T-helper 17 cell (primary cell): ENCODE measurements around the gene S100A1. TPM values are rescaled to one million over a fixed set of nuclear protein-coding genes. Genes with fewer than 3 reads are reported as not detected.
A peak's percentile ranks its signal among the peaks of the same experiment; 100 is the strongest.
"Not testable (repeated sequence)": the region's sequence is repeated elsewhere in the genome, so short reads cannot be mapped to it uniquely, and the experiment has no call there.

Source experiments
- ATAC-seq: fragments of 150-1000 bp; cut with Tn5 transposase; 2 replicates; pipeline ENCODE4 v1.10.0; 2021; ENCODE audit warnings: mild to moderate bottlenecking, moderate library complexity
- DNase-seq, 3 donors: peaks; one replicate each; pipeline versions ENCODE4 v3.0.0 to v3.0.0-alpha.2; 2020 to 2021
- H3K9me3 ChIP-seq: one replicate; pipeline ENCODE4 v1.7.0; 2013; ENCODE audit warnings: low read length, mild to moderate bottlenecking; ENCODE audit not compliant: control insufficient read depth, poor library complexity, severe bottlenecking
- H3K27ac Mint-ChIP-seq: one replicate; pipeline ENCODE4 v1.8.0; 2022; ENCODE audit warnings: mild to moderate bottlenecking, moderate library complexity, mixed read lengths
- H3K27me3 Mint-ChIP-seq: one replicate; pipeline ENCODE4 v1.8.0; 2022; ENCODE audit warnings: mixed read lengths
- H3K36me3 Mint-ChIP-seq: one replicate; pipeline ENCODE4 v1.8.0; 2022; ENCODE audit warnings: low read depth, mixed read lengths
- H3K4me1 Mint-ChIP-seq: one replicate; pipeline ENCODE4 v1.8.0; 2022; ENCODE audit warnings: mild to moderate bottlenecking, mixed read lengths
- H3K4me3 Mint-ChIP-seq: one replicate; pipeline ENCODE4 v1.8.0; 2022; ENCODE audit warnings: mild to moderate bottlenecking, moderate library complexity, mixed read lengths
- total RNA-seq, 4 donors: library from RNA in 2 of 4; stranded (reverse) in 2 of 4; gene quantifications; one replicate each; pipeline ENCODE4 v1.2.3 and lab custom pipeline; 2022 to 2026

Gene S100A1
- total RNA-seq (not detected), total RNA-seq (lab: John Stamatoyannopoulos, UW) (0 reads per million in 2 donors)

GRCh38 chr1:153627715-153628626, at the start of gene S100A1:
Gene S100A1 (plus strand): TSS chr1:153628434. CDS start chr1:153630522, 2,088 bp downstream.
- no peaks in the 10 kb centered on the region for H3K9me3 ChIP-seq
- Mint-ChIP-seq H3K4me1 (peaks cover 23% of the 10 kb centered on the region), H3K27me3 (peaks cover 9% of the 10 kb centered on the region), H3K36me3 (no peaks in the 10 kb centered on the region), H3K4me3 (peak within 1 kb of the TSS; percentile 25), H3K27ac (peak within 1 kb of the TSS; percentile 45)
- no peak for DNase-seq
- ATAC-seq = no peak

- no peak for ATAC-seq
- H3K27ac Mint-ChIP-seq = no peak overlapping the region
- peaks cover 3% of the 10 kb centered on the region for H3K36me3 Mint-ChIP-seq
- peaks cover 6% of the 10 kb centered on the region for H3K4me1 Mint-ChIP-seq
- peaks cover 22% of the 10 kb centered on the region for H3K27me3 Mint-ChIP-seq
- H3K4me3 Mint-ChIP-seq = no peak overlapping the region
- H3K9me3 ChIP-seq = no peaks in the 10 kb centered on the region
- DNase-seq = no peak
Measured at GRCh38 chr1:153578490-153578889, 49.7 kb upstream of the S100A1 start.

- no peaks in the 10 kb centered on the region for H3K9me3 ChIP-seq
- no peak for DNase-seq
- ATAC-seq = no peak
- no peak overlapping the region for H3K4me3 Mint-ChIP-seq
- H3K4me1 Mint-ChIP-seq = peaks cover 6% of the 10 kb centered on the region
- H3K27ac Mint-ChIP-seq = no peak overlapping the region
- H3K36me3 Mint-ChIP-seq = peaks cover 3% of the 10 kb centered on the region
- H3K27me3 Mint-ChIP-seq = peaks cover 23% of the 10 kb centered on the region
Measured at GRCh38 chr1:153578936-153579335, 49.3 kb upstream of the S100A1 start.

- not testable (repeated sequence) for H3K4me1 Mint-ChIP-seq, H3K9me3 ChIP-seq, ATAC-seq, H3K4me3 Mint-ChIP-seq, H3K36me3 Mint-ChIP-seq, DNase-seq, H3K27ac Mint-ChIP-seq
- H3K27me3 Mint-ChIP-seq = peaks cover 23% of the 10 kb centered on the region
Measured at GRCh38 chr1:153582836-153583235, 45.4 kb upstream of the S100A1 start.

GRCh38 chr1:153583514-153583913, 44.7 kb upstream of the S100A1 start:
- DNase-seq, H3K36me3 Mint-ChIP-seq, H3K4me3 Mint-ChIP-seq, H3K9me3 ChIP-seq, H3K27ac Mint-ChIP-seq, H3K4me1 Mint-ChIP-seq, ATAC-seq: not testable (repeated sequence)
- peaks cover 16% of the 10 kb centered on the region for H3K27me3 Mint-ChIP-seq

GRCh38 chr1:153583976-153584375, 44.3 kb upstream of the S100A1 start:
- DNase-seq (no peak), ATAC-seq (no peak)
- H3K9me3 ChIP-seq = no peaks in the 10 kb centered on the region
- Mint-ChIP-seq H3K27ac (no peak overlapping the region), H3K27me3 (peaks cover 12% of the 10 kb centered on the region), H3K36me3 (no peaks in the 10 kb centered on the region), H3K4me3 (no peak overlapping the region), H3K4me1 (no peaks in the 10 kb centered on the region)

GRCh38 chr1:153585006-153585405, 43.2 kb upstream of the S100A1 start:
- H3K4me1 Mint-ChIP-seq = no peaks in the 10 kb centered on the region
- H3K27ac Mint-ChIP-seq = no peak overlapping the region
- ATAC-seq = no peak
- no peak overlapping the region for H3K4me3 Mint-ChIP-seq
- no peaks in the 10 kb centered on the region for H3K9me3 ChIP-seq
- no peaks in the 10 kb centered on the region for H3K36me3 Mint-ChIP-seq
- no peak for DNase-seq
- peaks cover 6% of the 10 kb centered on the region for H3K27me3 Mint-ChIP-seq

GRCh38 chr1:153586347-153586746, 41.9 kb upstream of the S100A1 start:
- Mint-ChIP-seq H3K4me3 (no peak overlapping the region), H3K27ac (peak overlapping the region; percentile 32), H3K36me3 (no peaks in the 10 kb centered on the region), H3K27me3 (peaks cover 6% of the 10 kb centered on the region), H3K4me1 (no peaks in the 10 kb centered on the region)
- ATAC-seq (no peak), DNase-seq (no peak)
- no peaks in the 10 kb centered on the region for H3K9me3 ChIP-seq

- Mint-ChIP-seq H3K4me3 (no peak overlapping the region), H3K27me3 (peaks cover 6% of the 10 kb centered on the region), H3K27ac (no peak overlapping the region), H3K36me3 (no peaks in the 10 kb centered on the region), H3K4me1 (no peaks in the 10 kb centered on the region)
- ATAC-seq (no peak), DNase-seq (no peak)
- no peaks in the 10 kb centered on the region for H3K9me3 ChIP-seq
Measured at GRCh38 chr1:153587314-153587713, 40.9 kb upstream of the S100A1 start.

- H3K36me3 Mint-ChIP-seq, ATAC-seq, H3K4me3 Mint-ChIP-seq, DNase-seq, H3K27me3 Mint-ChIP-seq, H3K27ac Mint-ChIP-seq, H3K4me1 Mint-ChIP-seq, H3K9me3 ChIP-seq: not testable (repeated sequence)
Measured at GRCh38 chr1:153588033-153588432, 40.2 kb upstream of the S100A1 start.

GRCh38 chr1:153588482-153588881, 39.8 kb upstream of the S100A1 start:
- Mint-ChIP-seq H3K36me3 (no peaks in the 10 kb centered on the region), H3K27me3 (peaks cover 6% of the 10 kb centered on the region), H3K4me1 (no peaks in the 10 kb centered on the region), H3K4me3 (no peak overlapping the region), H3K27ac (no peak overlapping the region)
- H3K9me3 ChIP-seq = no peaks in the 10 kb centered on the region
- DNase-seq (no peak), ATAC-seq (no peak)

- peaks cover 16% of the 10 kb centered on the region for H3K4me1 Mint-ChIP-seq
- DNase-seq = no peak
- ATAC-seq = no peak
- peaks cover 2% of the 10 kb centered on the region for H3K36me3 Mint-ChIP-seq
- H3K27me3 Mint-ChIP-seq = no peaks in the 10 kb centered on the region
- H3K27ac Mint-ChIP-seq = no peak overlapping the region
- no peaks in the 10 kb centered on the region for H3K9me3 ChIP-seq
- H3K4me3 Mint-ChIP-seq = no peak overlapping the region
Measured at GRCh38 chr1:153592748-153593147, 35.5 kb upstream of the S100A1 start.

- H3K36me3 Mint-ChIP-seq = peaks cover 2% of the 10 kb centered on the region
- peak overlapping the region; percentile 81 for H3K27ac Mint-ChIP-seq
- ATAC-seq (peak; percentile 59), DNase-seq (no peak)
- no peaks in the 10 kb centered on the region for H3K27me3 Mint-ChIP-seq
- H3K9me3 ChIP-seq = no peaks in the 10 kb centered on the region
- peaks cover 24% of the 10 kb centered on the region for H3K4me1 Mint-ChIP-seq
- H3K4me3 Mint-ChIP-seq = peak overlapping the region; percentile 5
Measured at GRCh38 chr1:153597206-153597605, 31.0 kb upstream of the S100A1 start.
